Breast epithelium (tissue), 4 donors: Measurements from ENCODE around the gene SHISA6. TPM values are rescaled to one million over a fixed set of nuclear protein-coding genes. Genes with fewer than 3 reads are reported as not detected.

Experiments
- DNase-seq, 2 donors: peaks; one replicate each; pipeline ENCODE4 v3.0.0-alpha.2; 2019; ENCODE audit warnings: low spot score in 2 of 2
- H3K27ac ChIP-seq, 2 donors: fragments of 200-600 bp; sonication (generic) in 1 of 2; one replicate each; pipeline ENCODE4 v1.5.1; 2016 to 2019; ENCODE audit warnings: mild to moderate bottlenecking in 1 of 2
- H3K27me3 ChIP-seq, 2 donors: fragments of 200-600 bp; sonication (generic) in 1 of 2; one replicate each; pipeline versions ENCODE4 v1.5.1 to v1.6.0; 2017 to 2019; ENCODE audit warnings: control low read depth in 1 of 2, mild to moderate bottlenecking in 1 of 2
- H3K36me3 ChIP-seq: fragments of 200-600 bp; one replicate; pipeline ENCODE4 v1.5.1; 2019
- H3K4me1 ChIP-seq, 2 donors: fragments of 200-600 bp; sonication (generic); one replicate each; pipeline ENCODE4 v1.5.1; 2016 to 2019; ENCODE audit warnings: control low read depth in 1 of 2
- H3K4me3 ChIP-seq, 3 donors: fragments of 200-600 bp; sonication (generic); 1 replicate in 2 of 3; 2 replicates in 1 of 3; pipeline ENCODE4 v1.5.1; 2016 to 2019; ENCODE audit warnings: mild to moderate bottlenecking in 3 of 3, moderate library complexity in 2 of 3
- H3K9me3 ChIP-seq, 2 donors: fragments of 200-600 bp; sonication (generic) in 1 of 2; one replicate each; pipeline ENCODE4 v1.5.1; 2016 to 2019; ENCODE audit warnings: control low read depth in 1 of 2
- POLR2A ChIP-seq: fragments of 450-650 bp; IDR thresholded peaks from one replicate; pipeline ENCODE4 v1.6.1; 2016; ENCODE audit warnings: antibody characterized with exemption, mild to moderate bottlenecking, moderate library complexity
- POLR2AphosphoS5 ChIP-seq, 3 donors: sonication (generic); formaldehyde crosslinking; IDR thresholded peaks; one replicate each; pipeline ENCODE4 v1.6.1; 2017; ENCODE audit warnings: antibody characterized with exemption in 3 of 3
- intact Hi-C: fragments of 100-400 bp; cut with DNase I; formaldehyde crosslinking; loops from one replicate; pipeline ENCODE4 v1.15.1; 2023; ENCODE audit warnings: low total_unique reads
- total RNA-seq, 3 donors: library from RNA; depleted of rRNA; stranded (reverse); fragments of >200 nt; gene quantifications; one replicate each; pipeline ENCODE4 v1.1.0, GENCODE V29; 2016
- TF ChIP-seq, protein P1 (sequence below), 3 donors: fragments of 450-650 bp; IDR thresholded peaks; one replicate each; pipeline ENCODE4 v1.5.1; 2016 to 2017; ENCODE audit warnings: antibody characterized with exemption in 3 of 3, mild to moderate bottlenecking in 3 of 3, moderate library complexity in 3 of 3

SHISA6 gene
- total RNA-seq, 3 donors from 2014 or later: 0.44 to 5.3 (median 3.3) TPM

DNA sequence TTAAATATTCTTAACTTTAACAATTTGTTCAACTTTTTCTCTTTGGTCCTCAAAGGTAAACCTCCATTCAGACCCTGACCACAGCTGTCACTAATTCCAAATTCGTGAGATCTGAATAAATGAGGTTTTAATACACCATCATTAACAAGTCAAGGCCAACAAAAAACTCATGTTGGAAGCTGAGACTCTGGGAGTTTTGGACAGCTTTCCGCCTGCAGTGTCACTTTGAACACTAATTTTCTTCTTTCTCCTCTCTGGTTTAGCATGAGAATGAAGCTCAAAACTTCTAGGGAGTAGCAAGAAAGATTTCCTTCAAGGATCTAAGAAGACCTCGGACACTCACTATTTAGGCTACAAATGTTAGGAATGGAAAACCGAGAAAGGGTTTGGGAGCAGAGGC lies 324.6 kb downstream of the SHISA6 start:
- Histone ChIP-seq H3K27ac (no peak overlapping the region), H3K4me1 (no peaks in the 10 kb centered on the region), H3K36me3 (no peaks in the 10 kb centered on the region), H3K27me3 (no peaks in the 10 kb centered on the region), H3K4me3 (no peak overlapping the region), H3K9me3 (no peaks in the 10 kb centered on the region)
- intact Hi-C loops: no loop called here
- no peak for DNase-seq
- TF ChIP-seq POLR2AphosphoS5 (IDR thresholded peaks at IDR 0.05): no peak
- no peak for TF ChIP-seq POLR2A
- TF ChIP-seq, protein P1, sequence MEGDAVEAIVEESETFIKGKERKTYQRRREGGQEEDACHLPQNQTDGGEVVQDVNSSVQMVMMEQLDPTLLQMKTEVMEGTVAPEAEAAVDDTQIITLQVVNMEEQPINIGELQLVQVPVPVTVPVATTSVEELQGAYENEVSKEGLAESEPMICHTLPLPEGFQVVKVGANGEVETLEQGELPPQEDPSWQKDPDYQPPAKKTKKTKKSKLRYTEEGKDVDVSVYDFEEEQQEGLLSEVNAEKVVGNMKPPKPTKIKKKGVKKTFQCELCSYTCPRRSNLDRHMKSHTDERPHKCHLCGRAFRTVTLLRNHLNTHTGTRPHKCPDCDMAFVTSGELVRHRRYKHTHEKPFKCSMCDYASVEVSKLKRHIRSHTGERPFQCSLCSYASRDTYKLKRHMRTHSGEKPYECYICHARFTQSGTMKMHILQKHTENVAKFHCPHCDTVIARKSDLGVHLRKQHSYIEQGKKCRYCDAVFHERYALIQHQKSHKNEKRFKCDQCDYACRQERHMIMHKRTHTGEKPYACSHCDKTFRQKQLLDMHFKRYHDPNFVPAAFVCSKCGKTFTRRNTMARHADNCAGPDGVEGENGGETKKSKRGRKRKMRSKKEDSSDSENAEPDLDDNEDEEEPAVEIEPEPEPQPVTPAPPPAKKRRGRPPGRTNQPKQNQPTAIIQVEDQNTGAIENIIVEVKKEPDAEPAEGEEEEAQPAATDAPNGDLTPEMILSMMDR (IDR thresholded peaks at IDR 0.05): no peak

DNA sequence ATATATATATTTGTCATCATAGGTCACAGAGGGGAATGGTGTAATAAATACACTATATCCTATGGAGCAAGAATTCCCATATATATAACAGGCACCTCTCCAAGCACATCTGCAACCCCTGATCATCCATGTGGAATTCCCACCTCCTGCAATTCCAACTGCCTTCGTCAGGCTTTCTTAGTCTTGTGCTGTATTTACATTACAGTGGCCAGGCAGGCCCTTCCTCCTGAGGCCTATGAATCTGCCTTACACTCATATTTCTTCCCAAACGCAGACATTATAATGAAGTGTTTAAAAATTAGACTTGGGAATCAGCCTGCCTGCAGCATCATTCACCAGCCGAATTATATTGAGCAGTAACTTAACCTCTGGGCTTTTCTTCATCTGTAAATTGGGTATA lies 338.0 kb downstream of the SHISA6 start:
- Histone ChIP-seq H3K4me3 (no peak overlapping the region), H3K27ac (no peak overlapping the region), H3K36me3 (no peaks in the 10 kb centered on the region), H3K9me3 (peaks cover 0 to 6% of the 10 kb centered on the region in 2 donors), H3K27me3 (no peaks in the 10 kb centered on the region), H3K4me1 (no peaks in the 10 kb centered on the region)
- DNase-seq: no peak
- intact Hi-C loops: no loop called here
- no peak for TF ChIP-seq POLR2A
- no peak for TF ChIP-seq POLR2AphosphoS5 (IDR thresholded peaks at IDR 0.05)
- TF ChIP-seq, protein P1 (IDR thresholded peaks at IDR 0.05): no peak

DNA sequence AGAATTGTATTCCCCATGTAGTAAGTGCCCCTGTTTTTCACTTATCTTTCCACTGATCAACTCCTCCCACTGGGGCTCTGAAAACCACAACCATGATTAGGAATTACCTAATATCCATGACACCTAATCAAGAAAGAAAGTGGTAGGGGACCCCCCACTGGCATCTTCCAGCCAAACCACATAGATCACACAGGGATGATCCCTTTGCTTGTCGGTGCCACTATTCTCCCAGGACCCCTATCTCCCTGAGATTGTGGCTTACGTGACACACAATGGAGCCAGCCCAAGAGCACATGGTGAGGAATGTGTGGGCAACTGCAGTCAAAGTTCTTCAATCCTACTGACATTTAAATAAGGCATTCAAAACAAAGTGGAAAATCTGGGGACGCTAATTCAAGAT lies 339.7 kb downstream of the SHISA6 start:
- Histone ChIP-seq H3K9me3 (peaks cover 0 to 6% of the 10 kb centered on the region in 2 donors), H3K27me3 (no peaks in the 10 kb centered on the region), H3K4me1 (no peaks in the 10 kb centered on the region), H3K4me3 (no peak overlapping the region), H3K36me3 (no peaks in the 10 kb centered on the region), H3K27ac (no peak overlapping the region)
- no peak for DNase-seq
- TF ChIP-seq, protein P1 (IDR thresholded peaks at IDR 0.05): no peak
- no peak for TF ChIP-seq POLR2AphosphoS5 (IDR thresholded peaks at IDR 0.05)
- TF ChIP-seq POLR2A: no peak
- intact Hi-C loops: no loop called here

DNA sequence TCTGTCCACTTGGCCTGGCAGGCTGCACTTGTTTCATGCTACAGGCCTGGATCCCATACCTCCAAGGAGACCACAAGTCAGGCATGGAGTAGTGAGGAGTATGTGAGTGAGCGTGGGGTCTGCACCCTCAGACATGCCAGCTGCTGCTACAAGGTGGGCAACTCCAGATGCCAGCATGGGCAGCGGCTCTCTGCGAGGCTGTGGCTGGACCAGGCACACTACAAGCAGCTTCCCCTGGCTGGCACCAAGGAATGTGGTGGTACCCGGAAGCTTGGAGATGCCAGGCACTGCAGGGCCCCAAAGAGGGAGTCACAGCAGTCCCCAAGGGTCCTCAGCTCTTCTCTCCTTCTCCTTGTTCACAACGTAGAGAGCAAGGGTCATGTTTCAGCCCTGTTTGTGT lies 341.2 kb downstream of the SHISA6 start:
- no peaks in the 10 kb centered on the region for H3K27me3 ChIP-seq
- no peak overlapping the region for H3K27ac ChIP-seq
- no peak for DNase-seq
- intact Hi-C loops: no loop called here
- no peaks in the 10 kb centered on the region for H3K36me3 ChIP-seq
- no peak for TF ChIP-seq POLR2A
- TF ChIP-seq, protein P1 (IDR thresholded peaks at IDR 0.05): no peak
- H3K9me3 ChIP-seq: peaks cover 0 to 6% of the 10 kb centered on the region in 2 donors
- H3K4me1 ChIP-seq: no peaks in the 10 kb centered on the region
- no peak overlapping the region for H3K4me3 ChIP-seq

DNA sequence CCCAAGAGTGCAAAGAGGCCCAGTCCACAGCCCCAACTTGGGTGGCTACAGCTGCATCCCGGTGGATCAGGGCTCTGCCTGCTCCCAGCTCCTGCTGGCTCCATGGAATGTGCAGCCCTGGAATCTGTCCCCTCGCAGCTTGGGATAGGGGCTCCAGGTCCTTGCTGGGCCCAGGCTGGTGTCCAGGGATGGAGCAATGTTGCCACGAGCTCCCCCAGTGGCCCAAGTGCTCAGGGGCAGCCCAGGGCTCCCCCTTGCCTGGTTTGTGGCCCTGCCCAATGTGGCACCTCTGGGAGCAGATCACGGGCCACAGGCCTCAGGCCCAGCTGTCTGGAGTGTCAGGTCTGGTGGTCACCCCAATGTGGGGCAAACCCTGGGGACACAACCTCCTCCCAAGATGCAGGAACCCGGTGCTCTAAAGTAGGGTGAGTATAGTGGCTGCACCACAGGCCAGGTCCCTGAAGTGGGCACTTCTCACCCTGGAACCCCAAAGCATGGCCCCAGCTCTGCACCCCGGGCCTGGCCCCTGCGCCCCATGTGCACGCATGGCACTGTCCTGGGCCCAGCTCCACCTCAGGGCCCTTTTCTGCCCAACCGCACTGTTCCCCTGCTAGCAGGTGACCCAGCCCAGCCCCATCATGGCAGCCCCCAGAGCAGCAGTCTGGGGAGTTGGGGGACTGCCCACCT lies 342.4 kb downstream of the SHISA6 start:
- no peaks in the 10 kb centered on the region for H3K27me3 ChIP-seq
- intact Hi-C loops: no loop called here
- H3K27ac ChIP-seq: no peak overlapping the region
- no peaks in the 10 kb centered on the region for H3K36me3 ChIP-seq
- TF ChIP-seq POLR2AphosphoS5 (IDR thresholded peaks at IDR 0.05) (no peak), POLR2A (no peak)
- TF ChIP-seq, protein P1 (IDR thresholded peaks at IDR 0.05): no peak
- peaks cover 0 to 6% of the 10 kb centered on the region in 2 donors for H3K9me3 ChIP-seq
- H3K4me1 ChIP-seq: no peaks in the 10 kb centered on the region
- H3K4me3 ChIP-seq: no peak overlapping the region
- no peak for DNase-seq
